ENCODE results near the gene TTYH3.

TTYH3 gene

DNA sequence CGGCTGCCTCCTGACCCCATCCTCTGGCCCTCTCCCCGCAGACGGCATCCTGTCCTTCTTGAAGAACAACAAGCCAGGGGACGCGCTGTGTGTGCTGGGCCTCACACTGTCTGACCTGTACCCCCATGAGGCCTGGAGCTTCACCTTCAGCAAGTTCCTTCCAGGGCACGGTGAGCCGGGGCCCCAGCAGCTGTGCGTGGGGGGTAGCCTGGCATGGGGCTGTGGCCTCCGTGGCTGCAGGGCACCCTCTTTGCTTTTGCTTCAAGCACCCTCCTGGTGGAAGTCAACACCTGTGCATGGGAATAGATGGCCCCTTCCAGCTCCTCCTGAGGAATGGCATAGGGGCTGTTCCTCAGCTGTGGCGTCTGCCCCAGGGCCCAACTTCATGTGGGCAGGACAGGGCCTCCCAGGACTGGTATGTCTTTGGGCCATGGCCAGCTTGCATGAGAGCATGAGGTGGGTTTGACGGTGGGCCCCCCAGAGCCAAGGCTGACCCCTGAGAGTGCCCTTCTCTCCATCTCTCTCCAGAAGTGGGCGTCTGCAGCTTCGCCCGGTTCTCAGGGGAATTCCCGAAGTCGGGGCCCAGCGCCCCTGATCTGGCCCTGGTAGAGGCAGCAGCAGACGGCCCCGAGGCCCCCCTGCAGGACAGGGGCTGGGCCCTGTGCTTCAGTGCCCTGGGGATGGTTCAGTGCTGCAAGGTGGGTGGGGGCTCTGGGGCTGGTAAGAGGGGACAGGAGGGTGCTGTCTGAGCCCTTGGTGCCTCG lies 76.9 kb downstream of the TTYH3 start:
- no peak for DNase-seq (ENCODE audit: low read depth)

DNA sequence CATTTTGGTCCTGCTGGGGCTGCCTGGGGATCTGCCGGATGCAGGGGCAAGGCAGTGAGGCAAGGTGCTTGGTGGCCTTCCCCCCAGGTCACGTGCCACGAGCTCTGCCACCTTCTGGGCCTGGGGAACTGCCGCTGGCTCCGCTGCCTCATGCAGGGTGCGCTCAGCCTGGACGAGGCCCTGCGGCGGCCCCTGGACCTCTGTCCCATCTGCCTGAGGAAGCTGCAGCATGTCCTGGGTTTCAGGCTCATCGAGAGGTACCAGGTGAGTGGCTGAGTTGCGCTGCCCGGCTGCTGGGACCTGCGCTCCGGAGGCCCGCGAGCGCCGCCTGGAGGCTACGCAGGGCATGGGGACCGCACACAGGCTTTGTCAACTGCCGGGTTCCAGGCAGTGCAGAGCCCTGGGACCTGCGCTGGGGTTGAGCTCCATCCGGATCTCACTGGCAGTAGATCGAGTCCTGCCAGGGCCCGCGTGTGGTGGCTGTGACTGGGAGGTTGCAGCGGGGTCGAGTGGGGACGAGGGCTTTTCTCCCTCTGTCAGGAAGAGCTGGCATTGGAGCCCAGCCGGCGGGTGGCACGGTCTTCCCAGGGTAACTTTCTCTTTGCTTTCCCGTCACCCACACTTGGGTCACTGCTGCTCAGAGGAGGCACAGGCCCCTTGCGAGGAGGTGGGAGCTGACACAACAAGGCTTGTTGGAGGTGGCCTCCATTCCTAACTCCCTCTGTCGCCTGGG lies 77.9 kb downstream of the TTYH3 start:
- DNase-seq (ENCODE audit: low read depth), result peak; percentile 43

DNA sequence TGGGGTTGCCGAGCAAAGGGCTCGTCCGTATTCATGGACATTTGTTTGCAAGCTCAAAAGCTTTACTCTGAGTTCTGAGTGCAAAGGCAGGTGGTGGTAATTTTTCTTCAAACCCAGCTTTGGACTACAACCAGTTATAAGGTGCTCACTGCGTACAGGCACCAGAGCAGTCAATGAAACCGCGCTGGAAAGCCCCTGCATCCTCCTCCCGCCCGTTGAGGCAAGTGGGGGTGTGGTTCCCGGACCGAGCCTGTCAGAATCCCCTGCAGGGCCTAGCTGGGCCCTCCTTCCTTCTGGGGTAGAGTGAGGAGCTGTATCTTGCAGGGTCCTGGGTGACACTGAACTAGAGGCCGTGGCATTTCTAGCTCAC lies 78.5 kb downstream of the TTYH3 start:
- DNase-seq (ENCODE audit: low read depth), result no peak

DNA sequence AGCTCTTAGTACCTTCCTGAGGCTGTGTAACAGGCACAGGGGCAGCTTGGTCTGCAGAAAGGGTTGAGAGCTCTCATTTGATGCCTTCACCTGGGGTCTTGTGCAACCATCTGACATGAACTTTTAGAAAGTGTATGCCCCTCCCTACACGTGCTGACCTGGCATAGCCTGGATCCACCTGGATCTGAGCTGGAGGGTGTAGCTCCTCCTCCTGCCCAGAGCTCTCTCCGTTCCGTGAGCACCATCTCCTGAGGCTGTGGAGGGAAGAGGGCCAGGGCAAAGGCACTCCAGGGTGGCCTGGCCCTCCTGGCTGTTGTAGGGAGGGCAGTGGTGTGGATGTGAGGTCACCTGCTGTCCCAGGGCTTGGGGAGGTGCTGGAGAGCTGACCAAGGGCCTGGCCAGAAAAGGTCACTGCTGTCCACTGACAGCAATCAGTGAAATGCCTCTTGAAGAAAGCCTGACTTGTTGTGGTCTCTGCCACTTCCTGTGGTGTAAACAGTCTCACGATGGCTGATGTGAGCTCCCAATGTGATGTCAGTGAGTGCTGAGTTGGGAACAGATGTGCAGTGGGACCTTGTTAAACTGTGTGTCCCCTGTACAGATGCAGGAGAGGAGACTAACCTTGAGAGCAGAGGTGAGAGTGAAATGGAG lies 79.2 kb downstream of the TTYH3 start:
- DNase-seq (ENCODE audit: low read depth), result peak; percentile 25

DNA sequence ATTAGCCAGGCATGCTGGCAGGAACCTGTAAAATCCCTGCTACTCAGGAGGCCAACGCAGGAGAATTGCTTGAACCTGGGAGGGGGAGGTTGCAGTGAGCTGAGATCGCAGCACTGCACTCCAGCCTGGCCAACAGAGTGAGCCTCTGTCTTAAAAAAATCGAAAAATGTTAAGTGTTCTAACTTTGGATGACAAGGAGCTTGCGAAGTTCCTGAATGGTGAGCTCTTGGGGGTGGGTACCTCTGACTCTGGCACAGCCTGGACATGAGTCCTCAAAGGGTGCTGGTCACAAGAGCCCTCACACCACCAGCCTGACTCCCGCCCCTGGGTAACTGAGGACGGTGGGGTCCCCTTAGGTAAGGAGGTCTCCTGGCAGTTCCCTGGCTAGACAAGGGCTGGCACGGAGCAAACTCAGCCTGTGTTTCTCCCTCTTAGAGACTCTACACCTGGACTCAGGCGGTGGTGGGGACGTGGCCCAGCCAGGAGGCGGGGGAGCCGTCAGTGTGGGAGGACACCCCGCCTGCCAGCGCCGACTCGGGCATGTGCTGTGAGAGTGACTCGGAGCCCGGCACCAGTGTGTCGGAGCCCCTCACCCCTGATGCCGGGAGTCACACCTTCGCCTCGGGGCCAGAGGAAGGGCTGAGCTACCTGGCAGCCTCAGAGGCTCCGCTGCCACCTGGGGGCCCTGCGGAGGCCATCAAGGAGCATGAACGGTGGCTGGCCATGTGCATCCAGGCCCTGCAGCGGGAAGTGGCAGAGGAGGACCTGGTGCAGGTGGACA lies 80.3 kb downstream of the TTYH3 start:
- no peak for DNase-seq (ENCODE audit: low read depth)

DNA sequence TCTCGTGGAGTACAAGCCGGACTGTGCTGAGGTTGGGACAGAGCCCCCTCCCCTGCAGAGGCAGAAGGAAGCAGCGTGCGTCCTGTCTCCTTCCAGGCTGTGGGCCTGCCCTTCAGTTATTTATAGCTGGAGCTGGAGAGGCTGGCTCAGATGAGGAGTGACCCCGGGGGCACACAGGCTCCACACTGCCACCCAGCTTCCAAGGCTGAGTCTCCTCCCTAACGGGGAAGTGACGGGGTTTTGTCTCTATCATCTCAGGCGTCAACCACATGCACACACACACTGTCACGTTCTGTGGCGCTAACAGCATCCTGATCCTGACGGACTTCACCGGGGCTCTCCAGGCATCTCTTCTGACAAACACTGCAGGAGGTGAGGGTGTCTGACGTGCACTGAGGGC lies 81.6 kb downstream of the TTYH3 start:
- no peak for DNase-seq (ENCODE audit: low read depth)

DNA sequence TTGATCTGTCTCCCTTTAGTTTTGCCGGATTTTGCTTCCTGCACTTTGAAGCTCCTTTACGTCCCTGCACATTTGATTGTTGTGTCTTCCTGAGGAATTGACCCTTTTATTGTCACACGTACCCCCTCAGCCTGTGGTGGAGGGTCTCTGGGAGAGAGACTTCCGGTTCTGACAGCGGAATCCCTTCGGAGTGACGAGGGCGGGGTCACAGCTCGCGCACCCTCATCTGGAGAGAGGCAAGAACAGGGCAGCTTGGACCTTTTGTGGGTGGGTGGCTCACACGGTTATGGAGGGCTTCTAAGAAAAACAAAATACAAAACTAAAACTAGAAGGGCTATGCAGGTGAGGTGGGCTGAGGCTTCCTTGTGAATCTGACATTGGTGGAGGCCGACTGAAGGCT lies 82.2 kb downstream of the TTYH3 start:
- no peak for DNase-seq (ENCODE audit: low read depth)
